Panc1 (cell line): ENCODE results near the gene SLC4A1.

Source experiments
- CTCF ChIP-seq: fragments of 450-650 bp; IDR thresholded peaks from 2 replicates; pipeline ENCODE4 v1.5.1; 2017; ENCODE audit warnings: mild to moderate bottlenecking
- POLR2AphosphoS5 ChIP-seq: IDR thresholded peaks from 2 replicates; pipeline ENCODE4 v1.6.1; 2012; ENCODE audit warnings: mild to moderate bottlenecking, low read depth, low read length, moderate library complexity
- REST ChIP-seq, 2 experiments: IDR thresholded peaks; 2 replicates each; pipeline ENCODE4 v1.6.1; 2011 to 2012; ENCODE audit warnings: low read depth in 2 of 2, control low read depth in 1 of 2, low read length in 1 of 2, mild to moderate bottlenecking in 1 of 2, moderate library complexity in 1 of 2; ENCODE audit not compliant: insufficient read depth in 1 of 2
- SIN3A ChIP-seq: IDR thresholded peaks from 2 replicates; pipeline ENCODE4 v1.6.1; 2012; ENCODE audit warnings: low read depth, mild to moderate bottlenecking, low read length, moderate library complexity, borderline replicate concordance; ENCODE audit not compliant: insufficient read depth
- TCF7L2 ChIP-seq: IDR thresholded peaks from 2 replicates; pipeline ENCODE4 v1.6.1; 2011; ENCODE audit warnings: mild to moderate bottlenecking, low read depth, low read length, inconsistent platforms

- TF ChIP-seq CTCF (no peak), SIN3A (no peak), TCF7L2 (no peak), POLR2AphosphoS5 (0 out of 2 replicates have a peak, but pooled peaks have one; percentile 28), REST (IDR thresholded peaks at IDR 0.05; ENCODE audit: insufficient read depth in 1 of 2, low read depth in 2 of 2, low read length in 1 of 2) (no peak)
Observed at GRCh38 chr17:44200478-44201155, 67.3 kb downstream of the SLC4A1 start.
